MG63 (cell line): ENCODE measurements around the gene MAP2K2. TPM values are rescaled to one million over a fixed set of nuclear protein-coding genes. Genes with fewer than 3 reads are reported as not detected.
A peak's percentile ranks its signal among the peaks of the same experiment; 100 is the strongest.

Experiments
- DNase-seq: peaks from one replicate; pipeline ENCODE4 v3.0.0-alpha.2; 2020
- H3K27me3 ChIP-seq: fragments of 250-450 bp; sonication (Bioruptor Pico); 2 replicates; pipeline ENCODE4 v1.5.1; 2020; ENCODE audit warnings: mild to moderate bottlenecking, moderate library complexity
- H3K36me3 ChIP-seq: fragments of 250-450 bp; sonication (Bioruptor Pico); 2 replicates; pipeline ENCODE4 v1.5.1; 2020; ENCODE audit warnings: mild to moderate bottlenecking, moderate library complexity
- H3K4me3 ChIP-seq: fragments of 250-450 bp; sonication (Bioruptor Pico); 2 replicates; pipeline ENCODE4 v1.5.1; 2020; ENCODE audit warnings: mild to moderate bottlenecking, moderate library complexity
- H3K9me3 ChIP-seq: fragments of 250-450 bp; sonication (Bioruptor Pico); 2 replicates; pipeline ENCODE4 v1.5.1; 2020; ENCODE audit warnings: mild to moderate bottlenecking, moderate library complexity
- total RNA-seq: library from RNA; depleted of rRNA; stranded (reverse); fragments of >200 nt; shearing (Covaris generic); gene quantifications from 2 replicates; pipeline ENCODE4 v1.2.3, GENCODE V29; 2014; ENCODE audit warnings: low replicate concordance

The MAP2K2 gene
- total RNA-seq, 1 experiment from 2014 or later, result 216 TPM

GRCh38 chr19:4060621-4061177, 63.2 kb downstream of the MAP2K2 start:
- DNase-seq, result no peak
- H3K4me3 ChIP-seq, result no peak overlapping the region
- no peaks in the 10 kb centered on the region for H3K9me3 ChIP-seq
- no peaks in the 10 kb centered on the region for H3K27me3 ChIP-seq
- peaks cover 21% of the 10 kb centered on the region for H3K36me3 ChIP-seq

DNA sequence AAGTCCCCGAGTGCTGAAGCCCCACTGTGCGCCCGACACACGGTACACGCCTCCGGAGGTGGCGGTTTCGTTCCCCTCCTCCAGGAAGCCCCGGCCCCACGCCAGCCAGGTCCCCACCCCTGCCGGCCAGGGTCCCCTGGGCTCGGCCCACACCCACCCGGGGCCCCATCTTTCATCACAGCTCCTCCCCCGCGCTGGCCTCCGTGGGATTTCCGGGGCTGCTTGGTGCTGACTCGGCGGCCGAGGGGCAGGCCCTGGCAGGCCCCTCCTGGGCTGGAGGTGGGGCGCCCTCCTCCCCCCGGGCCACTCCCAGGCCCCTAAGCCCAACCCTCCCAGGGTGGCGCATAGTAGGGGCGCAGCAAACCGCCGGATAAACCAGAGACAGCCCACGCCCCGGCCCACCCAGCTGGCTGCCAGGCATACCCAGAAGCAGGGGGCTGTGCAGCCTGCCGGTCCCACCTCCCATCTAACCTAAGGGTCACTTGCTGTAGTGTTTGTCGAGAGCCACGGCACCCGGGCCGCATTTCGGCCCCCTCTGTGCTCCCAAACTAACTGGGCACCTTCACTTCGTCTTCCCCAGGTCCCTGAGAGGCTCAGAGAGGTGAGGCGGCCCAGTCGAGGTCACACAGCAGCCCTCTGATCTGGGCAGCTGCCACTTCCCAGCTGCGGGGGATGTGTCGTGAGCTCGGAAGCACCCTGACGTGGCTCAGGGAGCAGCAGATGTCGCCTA, 63.9 kb downstream of the MAP2K2 start:
- Histone ChIP-seq H3K4me3 (no peak overlapping the region), H3K36me3 (peaks cover 21% of the 10 kb centered on the region), H3K27me3 (no peaks in the 10 kb centered on the region), H3K9me3 (no peaks in the 10 kb centered on the region)
- DNase-seq, result no peak

DNA sequence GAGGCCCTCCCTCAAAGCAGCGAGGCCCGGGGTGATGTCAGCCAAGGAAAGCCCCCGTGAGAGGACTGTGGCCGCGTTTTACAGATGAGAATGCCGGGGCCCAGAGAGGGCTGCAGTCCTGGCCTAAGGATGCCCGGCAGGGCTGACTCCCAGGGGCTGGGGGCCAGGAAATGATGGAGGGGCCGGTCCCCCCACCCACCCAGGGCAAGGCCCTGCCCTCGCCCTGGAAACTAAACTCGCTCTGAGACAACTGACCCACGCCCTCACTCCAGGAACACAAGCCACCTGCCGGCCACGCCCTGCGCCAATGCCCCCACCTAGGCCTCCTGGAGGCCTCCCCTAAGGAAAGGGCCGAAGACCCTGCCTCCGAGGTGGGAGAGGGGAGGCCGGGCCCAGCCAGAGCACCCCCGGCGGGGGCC, 64.5 kb downstream of the MAP2K2 start:
- Histone ChIP-seq H3K9me3 (no peaks in the 10 kb centered on the region), H3K27me3 (no peaks in the 10 kb centered on the region), H3K4me3 (no peak overlapping the region), H3K36me3 (peaks cover 19% of the 10 kb centered on the region)
- DNase-seq, result no peak

GRCh38 chr19:4058693-4059452, 65.0 kb downstream of the MAP2K2 start:
- Histone ChIP-seq H3K4me3 (no peak overlapping the region), H3K27me3 (no peaks in the 10 kb centered on the region), H3K9me3 (no peaks in the 10 kb centered on the region), H3K36me3 (peaks cover 14% of the 10 kb centered on the region)
- DNase-seq, result no peak

DNA sequence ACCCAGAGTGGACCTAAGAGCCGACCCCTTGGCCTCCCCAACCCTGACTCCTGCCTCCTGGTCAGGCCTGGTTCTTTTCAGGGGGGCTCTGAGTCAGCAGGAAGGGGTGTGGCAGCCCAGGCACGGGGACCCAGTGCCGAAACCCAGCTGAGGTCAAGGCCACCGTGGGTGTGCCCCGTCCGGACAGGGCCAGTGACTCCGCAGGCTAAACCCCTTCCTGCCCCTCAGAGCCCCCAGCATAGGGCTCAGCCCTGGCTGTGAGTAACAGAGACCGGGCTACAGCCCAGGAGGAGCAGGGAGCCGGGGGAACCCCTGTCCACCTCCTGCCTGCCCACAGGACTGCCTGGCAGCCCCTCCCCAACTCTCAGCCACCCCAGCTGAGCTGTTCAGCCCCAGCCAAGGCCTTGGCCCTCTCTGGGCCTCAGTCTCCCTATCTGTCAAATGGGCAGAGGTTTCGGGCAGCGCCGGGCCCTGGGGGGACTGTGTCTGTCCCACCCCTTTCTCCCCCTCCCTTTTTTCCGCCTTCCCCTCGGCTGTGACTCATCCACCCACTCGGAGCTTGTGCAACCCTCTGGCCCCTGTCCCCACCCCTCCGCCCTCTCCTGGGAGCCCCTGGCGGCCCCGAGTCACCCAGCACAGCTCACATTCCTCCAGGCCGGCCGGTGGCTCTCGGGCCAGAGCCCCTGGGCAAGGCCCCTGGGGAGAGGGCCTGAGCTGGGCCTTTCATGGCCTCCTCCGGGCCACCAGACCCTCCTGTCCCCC, 65.8 kb downstream of the MAP2K2 start:
- Histone ChIP-seq H3K4me3 (no peak overlapping the region), H3K9me3 (no peaks in the 10 kb centered on the region), H3K36me3 (peaks cover 9% of the 10 kb centered on the region), H3K27me3 (no peaks in the 10 kb centered on the region)
- DNase-seq, result peak; percentile 87

GRCh38 chr19:4055209-4055552, 68.7 kb downstream of the MAP2K2 start:
- Histone ChIP-seq H3K9me3 (no peaks in the 10 kb centered on the region), H3K36me3 (peaks cover 16% of the 10 kb centered on the region), H3K27me3 (no peaks in the 10 kb centered on the region), H3K4me3 (no peak overlapping the region)
- no peak for DNase-seq

DNA sequence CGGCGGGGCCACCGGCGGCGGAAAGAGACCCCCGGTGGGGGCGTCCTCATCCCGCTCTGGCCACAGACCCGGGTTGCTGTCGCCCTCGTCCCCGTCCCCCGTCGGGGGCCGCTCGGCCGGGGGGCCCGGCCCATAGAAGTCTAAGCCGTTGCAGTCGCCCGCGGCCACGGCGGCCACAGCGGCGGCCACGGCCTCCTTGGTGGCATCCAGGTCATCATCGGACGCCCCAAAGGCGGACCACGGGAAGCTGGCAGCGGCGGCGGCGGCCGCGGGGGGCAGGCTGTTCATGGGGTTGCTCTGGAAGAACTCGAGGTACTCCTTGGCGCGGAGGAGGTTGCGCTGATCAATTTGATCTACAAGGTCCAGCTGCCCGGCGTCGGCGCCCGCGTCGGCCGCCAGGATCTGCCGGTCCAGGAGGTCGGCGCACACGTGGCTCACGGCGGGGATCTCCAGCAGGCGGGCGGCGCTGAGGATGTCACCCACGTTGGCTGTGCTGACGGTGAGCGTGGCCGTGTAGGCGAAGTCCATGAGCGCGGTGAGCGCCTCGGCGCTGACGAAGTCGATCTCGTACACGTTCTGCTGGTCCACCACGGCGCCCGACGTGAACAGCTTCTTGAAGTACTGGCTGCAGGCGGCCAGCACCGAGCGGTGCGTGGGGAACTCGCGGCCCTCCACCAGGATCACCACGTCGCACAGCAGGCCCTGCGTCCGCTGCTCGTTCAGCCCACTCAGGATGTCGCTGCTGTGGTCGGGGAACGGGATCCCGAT, 69.3 kb downstream of the MAP2K2 start:
- no peaks in the 10 kb centered on the region for H3K9me3 ChIP-seq
- H3K36me3 ChIP-seq, result peaks cover 16% of the 10 kb centered on the region

GRCh38 chr19:4053423-4054324, 70.2 kb downstream of the MAP2K2 start:
- DNase-seq, result no peak
- Histone ChIP-seq H3K27me3 (no peaks in the 10 kb centered on the region), H3K9me3 (no peaks in the 10 kb centered on the region), H3K4me3 (no peak overlapping the region), H3K36me3 (peaks cover 16% of the 10 kb centered on the region)

More for the DNA sequence above, 69.3 kb downstream of the MAP2K2 start:
- Histone ChIP-seq H3K27me3 (no peaks in the 10 kb centered on the region), H3K4me3 (no peak overlapping the region)
- DNase-seq, result no peak

GRCh38 chr19:4052993-4053422, 70.9 kb downstream of the MAP2K2 start:
- no peak overlapping the region for H3K4me3 ChIP-seq
- DNase-seq, result no peak
- H3K9me3 ChIP-seq, result no peaks in the 10 kb centered on the region
- H3K27me3 ChIP-seq, result no peaks in the 10 kb centered on the region
- H3K36me3 ChIP-seq, result peaks cover 16% of the 10 kb centered on the region

DNA sequence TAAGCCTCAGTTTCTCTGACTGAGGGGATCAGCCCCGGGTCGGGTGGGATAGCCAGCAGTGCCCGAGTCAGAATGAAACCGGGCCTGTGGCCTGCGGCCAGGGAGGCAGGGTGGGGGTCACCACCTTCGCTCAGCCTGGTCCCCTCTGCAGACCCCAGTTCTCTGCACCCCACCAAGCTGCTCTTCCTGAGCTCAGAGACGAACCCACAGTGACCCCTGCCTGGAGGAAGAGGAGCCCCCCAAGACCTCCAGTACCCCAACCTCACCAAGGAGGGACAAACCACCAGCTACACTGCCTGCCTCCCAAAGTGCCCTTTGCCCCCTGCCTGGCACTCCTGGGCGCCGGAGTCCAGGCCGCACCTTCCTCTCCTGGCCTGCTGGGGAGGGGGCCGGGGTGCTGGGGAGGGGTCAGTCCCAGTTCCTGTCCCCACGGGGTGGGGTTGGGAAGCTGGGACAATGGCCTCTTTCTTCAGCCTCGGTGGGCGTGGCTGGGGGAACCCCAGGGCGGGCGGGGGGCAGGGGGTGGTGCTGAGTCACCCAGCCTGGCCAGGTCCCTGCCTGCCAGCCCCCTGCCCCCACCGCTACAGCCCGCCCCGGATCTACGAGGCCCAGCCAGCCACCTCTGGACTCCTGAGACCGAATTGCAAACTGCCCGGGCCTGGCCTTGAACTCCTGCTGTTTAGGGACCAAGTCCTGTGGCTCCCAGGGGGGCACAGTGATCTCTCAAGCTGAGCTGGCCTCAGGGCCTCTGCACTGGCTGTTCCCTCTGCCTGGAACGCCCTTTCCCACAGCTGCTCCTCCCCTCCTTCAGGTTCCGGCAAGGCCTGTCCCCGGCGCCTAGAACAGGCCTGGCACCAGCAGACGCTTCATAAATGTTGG, 71.6 kb downstream of the MAP2K2 start:
- no peaks in the 10 kb centered on the region for H3K27me3 ChIP-seq
- DNase-seq, result peak; percentile 41
- H3K9me3 ChIP-seq, result no peaks in the 10 kb centered on the region
- H3K36me3 ChIP-seq, result peaks cover 16% of the 10 kb centered on the region
- H3K4me3 ChIP-seq, result no peak overlapping the region

DNA sequence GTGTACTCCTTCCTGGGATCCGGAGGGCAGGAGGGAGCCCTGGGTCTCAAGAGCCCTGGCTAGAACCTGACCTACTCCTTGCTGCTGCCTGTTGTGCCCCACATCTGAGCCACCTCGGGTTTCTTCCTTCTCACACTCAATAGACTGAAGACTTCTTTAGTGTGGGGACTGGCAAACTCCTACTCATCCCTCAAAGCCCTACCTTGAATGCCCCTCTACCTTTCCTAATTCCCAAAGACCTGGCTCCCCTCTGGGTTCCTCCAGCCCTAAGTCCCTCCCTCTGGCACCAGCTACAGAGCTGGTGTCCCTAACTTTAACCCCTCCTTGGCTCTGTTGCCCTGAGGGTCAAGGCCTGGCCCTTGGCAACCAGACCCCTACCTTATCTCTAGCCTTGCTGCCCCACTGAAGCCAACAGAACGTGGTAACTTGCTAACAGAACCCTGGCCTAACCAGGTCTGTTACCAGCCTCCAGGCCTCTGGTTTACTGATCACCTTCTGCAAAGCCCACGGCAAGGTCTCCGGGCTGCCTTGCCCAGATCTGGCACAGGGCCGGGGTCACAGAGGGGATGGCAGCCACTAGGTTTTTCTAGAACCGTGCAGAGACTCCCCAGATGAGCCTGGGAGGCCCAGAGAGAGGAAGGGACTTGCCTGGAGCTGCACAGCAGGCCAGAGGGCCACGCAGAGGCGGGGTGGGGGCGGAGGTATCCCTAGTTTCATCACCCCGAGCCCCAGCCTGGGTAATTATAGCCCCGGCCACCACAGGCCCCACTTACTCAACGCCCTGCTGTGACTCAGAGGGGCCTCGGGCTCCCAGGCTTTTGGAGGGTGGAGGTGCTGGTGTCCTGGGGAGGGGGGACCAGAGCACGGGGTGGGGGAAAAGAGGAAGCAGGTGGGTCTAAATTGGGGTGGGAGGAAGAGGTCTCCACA, 72.5 kb downstream of the MAP2K2 start:
- no peaks in the 10 kb centered on the region for H3K9me3 ChIP-seq
- peak; percentile 33 for DNase-seq
- H3K27me3 ChIP-seq, result no peaks in the 10 kb centered on the region
- H3K4me3 ChIP-seq, result no peak overlapping the region
- H3K36me3 ChIP-seq, result peaks cover 14% of the 10 kb centered on the region

DNA sequence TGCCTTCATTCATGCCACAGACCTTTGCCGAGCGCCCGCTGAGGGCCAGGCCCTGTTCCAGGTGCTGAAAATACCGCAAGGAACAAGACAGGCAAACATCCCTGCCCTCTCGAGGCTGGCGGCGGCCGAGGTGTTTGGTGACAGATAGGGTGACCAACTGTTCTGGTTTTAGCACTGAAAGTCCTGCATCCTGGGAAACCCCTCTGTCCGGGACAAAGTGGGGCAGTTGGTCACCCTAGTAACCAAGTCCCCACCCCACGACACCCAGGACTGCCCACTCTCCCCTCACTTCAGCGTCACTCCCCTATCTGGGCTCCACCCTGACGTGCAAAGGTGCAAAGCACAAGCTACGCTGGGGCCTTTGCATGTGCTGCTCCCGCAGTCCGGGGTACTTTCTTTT, 74.5 kb downstream of the MAP2K2 start:
- no peak overlapping the region for H3K4me3 ChIP-seq
- no peak for DNase-seq
- H3K9me3 ChIP-seq, result no peaks in the 10 kb centered on the region
- H3K27me3 ChIP-seq, result no peaks in the 10 kb centered on the region
- peaks cover 12% of the 10 kb centered on the region for H3K36me3 ChIP-seq

DNA sequence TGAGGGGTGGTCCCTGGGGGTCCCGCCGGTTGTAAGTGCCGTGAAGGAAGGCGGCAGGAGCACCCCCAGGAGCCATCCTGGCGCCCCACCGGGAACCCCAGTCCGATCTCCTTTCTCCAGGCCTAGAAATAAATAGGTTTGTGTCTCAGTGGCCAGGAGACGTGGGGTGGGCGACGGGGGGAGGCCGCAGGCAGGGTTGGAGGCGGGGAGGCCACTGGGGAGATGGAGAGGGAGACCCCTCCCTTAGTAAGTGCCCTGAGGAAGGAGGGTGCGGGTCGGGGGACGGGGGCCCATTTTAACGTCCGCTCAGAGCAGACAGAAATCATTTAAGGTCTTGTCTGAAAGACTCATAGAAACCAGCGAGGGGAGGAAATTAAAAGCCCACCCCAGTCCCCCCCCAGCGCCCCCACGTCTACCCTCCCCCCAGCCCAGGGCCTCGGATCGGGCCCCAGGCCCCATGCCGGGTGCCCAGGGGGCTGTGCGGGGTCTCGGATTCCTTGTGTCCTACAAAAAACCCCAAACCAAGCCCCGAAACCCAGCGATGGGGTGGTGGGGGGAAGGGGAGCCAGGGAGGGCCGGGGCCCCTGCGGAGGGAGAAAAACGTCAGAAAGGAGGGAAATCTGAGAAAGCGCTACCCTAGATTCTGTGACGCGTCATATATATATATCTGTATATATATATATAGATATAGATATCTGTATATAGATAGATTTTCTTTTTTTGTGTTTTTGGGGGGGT, 76.8 kb downstream of the MAP2K2 start:
- Histone ChIP-seq H3K4me3 (no peak overlapping the region), H3K36me3 (peaks cover 5% of the 10 kb centered on the region), H3K9me3 (no peaks in the 10 kb centered on the region), H3K27me3 (no peaks in the 10 kb centered on the region)
- no peak for DNase-seq
